A673 (cell line): ENCODE data around the gene CDHR1. TPM values are rescaled to one million over a fixed set of nuclear protein-coding genes. Genes with fewer than 3 reads are reported as not detected.

Experiments used
- BruUV-seq: library from RNA; stranded (reverse); fragments of 400-500 nt; replicated peaks from 2 replicates; lab custom pipeline; 2021; lab: Mats Ljungman, UMichigan
- CTCF ChIA-PET: fragments of 300-600 bp; sonication (Branson Sonifier 250); formaldehyde crosslinking; loops from one replicate; lab custom pipeline; 2022; ENCODE audit warnings: antibody characterized with exemption; lab: Charles Lee
- POLR2A ChIA-PET: fragments of 300-600 bp; sonication (Branson Sonifier 250); formaldehyde crosslinking; loops from one replicate; lab custom pipeline; 2022; ENCODE audit warnings: antibody characterized with exemption; ENCODE audit not compliant: low non-redundant PET; lab: Charles Lee
- DNase-seq: peaks from one replicate; pipeline ENCODE4 v3.0.0-alpha.2; 2015; ENCODE audit warnings: low spot score
- H3K27ac ChIP-seq: fragments of 200-600 bp; sonication (generic); 2 replicates; pipeline ENCODE4 v1.5.1; 2016; ENCODE audit warnings: mixed run types, low read depth, mild to moderate bottlenecking, mixed read lengths, antibody characterized with exemption, low read length; ENCODE audit not compliant: poor library complexity, severe bottlenecking
- H3K27me3 ChIP-seq: fragments of 200-600 bp; sonication (generic); replicated peaks from 2 replicates; pipeline ENCODE4 v1.6.1; 2017; ENCODE audit warnings: mixed run types, low read depth, mild to moderate bottlenecking, mixed read lengths, antibody characterized with exemption, low read length; ENCODE audit not compliant: insufficient read depth, poor library complexity
- H3K36me3 ChIP-seq: fragments of 200-600 bp; sonication (generic); 2 replicates; pipeline ENCODE4 v1.6.1; 2016; ENCODE audit warnings: mixed run types, mild to moderate bottlenecking, mixed read lengths, antibody characterized with exemption, low read length; ENCODE audit not compliant: insufficient read depth, poor library complexity, severe bottlenecking
- H3K4me1 ChIP-seq: fragments of 200-600 bp; sonication (generic); 2 replicates; pipeline ENCODE4 v1.6.1; 2017; ENCODE audit warnings: mixed run types, mild to moderate bottlenecking, mixed read lengths, antibody characterized with exemption, low read length; ENCODE audit not compliant: insufficient read depth, poor library complexity, severe bottlenecking
- H3K4me3 ChIP-seq: fragments of 200-600 bp; sonication (generic); 2 replicates; pipeline ENCODE4 v1.5.1; 2016; ENCODE audit warnings: low read depth, mixed run types, mild to moderate bottlenecking, mixed read lengths, low read length; ENCODE audit not compliant: poor library complexity, severe bottlenecking
- H3K9me3 ChIP-seq: fragments of 200-600 bp; sonication (generic); 2 replicates; pipeline ENCODE4 v1.6.1; 2016; ENCODE audit warnings: mixed run types, low read depth, mild to moderate bottlenecking, mixed read lengths, antibody characterized with exemption, low read length; ENCODE audit not compliant: poor library complexity, severe bottlenecking
- EZH2 ChIP-seq: fragments of 200-600 bp; sonication (generic); IDR thresholded peaks from 2 replicates; pipeline ENCODE4 v1.6.1; 2017; ENCODE audit warnings: borderline replicate concordance, low read depth, mild to moderate bottlenecking, mixed read lengths, antibody characterized with exemption, low read length; ENCODE audit not compliant: poor library complexity, severe bottlenecking
- intact Hi-C: fragments of 100-400 bp; cut with micrococcal nuclease; formaldehyde crosslinking; loops from one replicate; pipeline ENCODE4 v1.10.0; 2022; ENCODE audit not compliant: unreplicated experiment
- total RNA-seq: library from RNA; stranded (reverse); gene quantifications from 2 replicates; pipeline ENCODE4 v1.2.3, GENCODE V29; 2021
- TF ChIP-seq, protein P1 (sequence below): fragments of 300-800, 200-600 bp; sonication (generic); conservative IDR thresholded peaks from 2 replicates; pipeline ENCODE4 v1.5.1; 2017; ENCODE audit warnings: low read depth, mild to moderate bottlenecking, antibody characterized with exemption, low read length, moderate library complexity, mixed read lengths

The CDHR1 gene
- total RNA-seq, 1 experiment from 2014 or later: not detected

DNA sequence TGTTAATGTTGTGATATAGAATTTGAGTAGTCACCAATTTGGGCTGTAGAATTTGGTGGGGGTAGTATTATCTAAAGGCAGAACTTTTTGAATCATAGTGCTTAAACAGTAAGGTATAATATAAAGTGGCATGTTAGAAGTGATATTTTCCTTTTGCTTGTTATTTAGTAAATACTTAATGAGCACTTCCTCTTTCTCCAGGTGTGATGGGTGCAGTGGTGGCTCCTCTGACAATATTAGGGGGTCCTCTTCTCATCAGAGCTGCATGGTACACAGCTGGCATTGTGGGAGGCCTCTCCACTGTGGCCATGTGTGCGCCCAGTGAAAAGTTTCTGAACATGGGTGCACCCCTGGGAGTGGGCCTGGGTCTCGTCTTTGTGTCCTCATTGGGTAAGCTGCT lies 44.5 kb upstream of the CDHR1 start:
- DNase-seq: no peak
- Histone ChIP-seq H3K36me3 (peaks cover 86% of the 10 kb centered on the region), H3K27ac (no peak overlapping the region), H3K27me3 (no peaks in the 10 kb centered on the region), H3K4me3 (no peak overlapping the region), H3K4me1 (no peaks in the 10 kb centered on the region), H3K9me3 (no peaks in the 10 kb centered on the region)
- intact Hi-C loops: loop anchor here (5.0 kb wide), 1 partner anchor 57 kb away; no protein-coding TSS in a partner anchor
- TF ChIP-seq, protein P1, sequence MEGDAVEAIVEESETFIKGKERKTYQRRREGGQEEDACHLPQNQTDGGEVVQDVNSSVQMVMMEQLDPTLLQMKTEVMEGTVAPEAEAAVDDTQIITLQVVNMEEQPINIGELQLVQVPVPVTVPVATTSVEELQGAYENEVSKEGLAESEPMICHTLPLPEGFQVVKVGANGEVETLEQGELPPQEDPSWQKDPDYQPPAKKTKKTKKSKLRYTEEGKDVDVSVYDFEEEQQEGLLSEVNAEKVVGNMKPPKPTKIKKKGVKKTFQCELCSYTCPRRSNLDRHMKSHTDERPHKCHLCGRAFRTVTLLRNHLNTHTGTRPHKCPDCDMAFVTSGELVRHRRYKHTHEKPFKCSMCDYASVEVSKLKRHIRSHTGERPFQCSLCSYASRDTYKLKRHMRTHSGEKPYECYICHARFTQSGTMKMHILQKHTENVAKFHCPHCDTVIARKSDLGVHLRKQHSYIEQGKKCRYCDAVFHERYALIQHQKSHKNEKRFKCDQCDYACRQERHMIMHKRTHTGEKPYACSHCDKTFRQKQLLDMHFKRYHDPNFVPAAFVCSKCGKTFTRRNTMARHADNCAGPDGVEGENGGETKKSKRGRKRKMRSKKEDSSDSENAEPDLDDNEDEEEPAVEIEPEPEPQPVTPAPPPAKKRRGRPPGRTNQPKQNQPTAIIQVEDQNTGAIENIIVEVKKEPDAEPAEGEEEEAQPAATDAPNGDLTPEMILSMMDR: no peak
- TF ChIP-seq EZH2: no peak
- BruUV-seq: no TSS peak
- ChIA-PET POLR2A (no interaction called here), CTCF (no interaction called here)

- H3K4me3 ChIP-seq: no peak overlapping the region
- DNase-seq: no peak
- no peaks in the 10 kb centered on the region for H3K9me3 ChIP-seq
- POLR2A ChIA-PET: no interaction called here
- intact Hi-C loops: no loop called here
- no peak for TF ChIP-seq EZH2
- TF ChIP-seq, protein P1: no peak
- CTCF ChIA-PET: no interaction called here
- H3K27ac ChIP-seq: no peak overlapping the region
- no peaks in the 10 kb centered on the region for H3K27me3 ChIP-seq
- peaks cover 61% of the 10 kb centered on the region for H3K36me3 ChIP-seq
- no peaks in the 10 kb centered on the region for H3K4me1 ChIP-seq
- BruUV-seq: no TSS peak
Observed at GRCh38 chr10:84152769-84153168, 41.6 kb upstream of the CDHR1 start.

DNA sequence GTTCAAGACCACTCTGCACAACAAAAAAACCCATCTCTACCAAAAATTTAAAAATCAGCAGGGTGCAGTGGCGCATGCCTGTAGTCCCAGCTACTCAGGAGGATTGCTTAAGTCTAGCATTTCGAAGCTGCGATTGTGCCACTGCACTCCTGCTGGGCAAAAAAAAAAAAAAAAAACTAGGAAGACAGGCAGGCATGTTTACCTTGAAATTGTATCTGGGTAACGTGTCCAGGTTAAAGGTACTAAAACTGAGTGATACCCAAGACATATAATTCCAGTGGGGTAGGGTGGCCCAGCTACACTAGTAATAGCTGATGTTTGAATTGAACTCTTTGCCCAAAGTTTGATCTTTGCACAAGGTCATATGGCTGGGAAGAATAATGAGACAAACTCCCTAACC lies 38.8 kb upstream of the CDHR1 start:
- peaks cover 10% of the 10 kb centered on the region for H3K27me3 ChIP-seq
- BruUV-seq: no TSS peak
- no peaks in the 10 kb centered on the region for H3K9me3 ChIP-seq
- no peak for TF ChIP-seq EZH2
- intact Hi-C loops: no loop called here
- H3K36me3 ChIP-seq: peaks cover 38% of the 10 kb centered on the region
- ChIA-PET POLR2A (no interaction called here), CTCF (no interaction called here)
- no peak overlapping the region for H3K4me3 ChIP-seq
- H3K27ac ChIP-seq: no peak overlapping the region
- DNase-seq: no peak
- no peaks in the 10 kb centered on the region for H3K4me1 ChIP-seq

- Histone ChIP-seq H3K36me3 (peaks cover 33% of the 10 kb centered on the region), H3K27me3 (peaks cover 10% of the 10 kb centered on the region), H3K27ac (no peak overlapping the region), H3K9me3 (no peaks in the 10 kb centered on the region), H3K4me1 (no peaks in the 10 kb centered on the region), H3K4me3 (no peak overlapping the region)
- no TSS peak for BruUV-seq
- POLR2A ChIA-PET: no interaction called here
- CTCF ChIA-PET: no interaction called here
- TF ChIP-seq EZH2: no peak
- intact Hi-C loops: no loop called here
- DNase-seq: no peak
Observed at GRCh38 chr10:84156009-84156408, 38.3 kb upstream of the CDHR1 start.
